ENCODE results near the gene DES. TPM values are rescaled to one million over a fixed set of nuclear protein-coding genes. Genes with fewer than 3 reads are reported as not detected.

Gene DES
- total RNA-seq, 2 donors from 2014 or later = 5,895 to 7,519 TPM

DNA sequence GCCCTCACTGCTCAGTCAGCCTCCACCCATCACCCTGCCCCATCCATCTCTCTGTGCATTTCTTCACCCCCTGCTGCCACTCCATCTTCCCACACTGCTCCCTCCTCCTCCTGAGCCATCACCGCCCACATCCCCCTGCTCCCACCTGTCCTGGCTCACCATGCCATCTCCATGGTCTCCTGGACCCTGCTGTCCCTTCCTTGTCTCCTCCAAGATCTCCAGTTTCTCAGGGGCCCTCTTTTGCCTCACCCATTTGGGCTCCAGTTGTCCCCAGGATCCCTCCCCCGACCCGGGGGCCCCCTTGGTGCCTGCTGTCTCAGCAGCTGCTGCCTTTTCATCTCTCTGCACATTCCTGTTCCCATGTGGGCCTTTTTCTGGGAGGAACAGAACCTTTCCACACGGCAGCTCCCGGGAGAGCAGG, 27.1 kb downstream of the DES start:
- DNase-seq (no peak), ATAC-seq (no peak)
- intact Hi-C loops (cut with DNase I) = no loop called here

DNA sequence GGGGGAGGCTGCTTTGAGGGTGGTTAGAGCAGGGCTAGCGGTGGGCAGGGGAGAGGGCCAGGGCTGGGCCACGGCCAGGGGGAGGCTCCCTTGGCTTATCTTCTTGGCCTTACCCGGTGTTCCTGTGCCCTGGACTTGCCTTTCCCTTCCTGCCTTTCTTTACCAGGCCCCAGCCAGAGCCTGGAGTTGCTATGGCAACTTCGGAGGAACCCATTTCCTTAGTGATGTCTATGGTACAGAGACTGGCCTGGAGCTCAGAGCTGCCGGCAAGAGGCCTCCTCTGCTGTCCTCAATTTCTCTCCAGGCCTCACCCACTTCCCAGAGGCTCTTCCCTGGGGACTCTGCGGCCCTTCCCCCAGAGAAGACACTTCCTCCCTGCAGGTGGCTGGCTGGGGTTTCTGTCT, 27.9 kb downstream of the DES start:
- DNase-seq = no peak
- intact Hi-C loops (cut with DNase I) = no loop called here
- peak; percentile 39 to 51 for ATAC-seq

DNA sequence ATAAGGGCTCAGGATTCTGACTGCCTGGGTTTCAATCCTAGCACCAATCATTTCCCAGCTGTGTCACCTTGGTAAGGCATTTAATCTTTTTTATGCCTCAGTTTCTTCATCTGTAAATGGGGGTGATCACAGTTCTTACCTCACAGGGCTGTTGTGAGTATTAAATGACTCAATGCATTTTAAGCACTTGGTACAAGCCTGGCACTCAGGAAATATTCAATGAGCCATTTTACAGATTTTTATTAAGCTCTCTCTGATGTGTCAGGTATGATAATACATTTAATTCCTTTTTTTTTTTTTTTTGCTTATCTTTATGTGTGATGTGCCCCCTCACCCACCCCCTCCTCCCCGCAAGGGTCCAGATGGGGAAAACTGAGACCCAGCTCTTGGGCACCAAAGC, 28.5 kb downstream of the DES start:
- DNase-seq (no peak), ATAC-seq (no peak)
- intact Hi-C loops (cut with DNase I) = no loop called here

DNA sequence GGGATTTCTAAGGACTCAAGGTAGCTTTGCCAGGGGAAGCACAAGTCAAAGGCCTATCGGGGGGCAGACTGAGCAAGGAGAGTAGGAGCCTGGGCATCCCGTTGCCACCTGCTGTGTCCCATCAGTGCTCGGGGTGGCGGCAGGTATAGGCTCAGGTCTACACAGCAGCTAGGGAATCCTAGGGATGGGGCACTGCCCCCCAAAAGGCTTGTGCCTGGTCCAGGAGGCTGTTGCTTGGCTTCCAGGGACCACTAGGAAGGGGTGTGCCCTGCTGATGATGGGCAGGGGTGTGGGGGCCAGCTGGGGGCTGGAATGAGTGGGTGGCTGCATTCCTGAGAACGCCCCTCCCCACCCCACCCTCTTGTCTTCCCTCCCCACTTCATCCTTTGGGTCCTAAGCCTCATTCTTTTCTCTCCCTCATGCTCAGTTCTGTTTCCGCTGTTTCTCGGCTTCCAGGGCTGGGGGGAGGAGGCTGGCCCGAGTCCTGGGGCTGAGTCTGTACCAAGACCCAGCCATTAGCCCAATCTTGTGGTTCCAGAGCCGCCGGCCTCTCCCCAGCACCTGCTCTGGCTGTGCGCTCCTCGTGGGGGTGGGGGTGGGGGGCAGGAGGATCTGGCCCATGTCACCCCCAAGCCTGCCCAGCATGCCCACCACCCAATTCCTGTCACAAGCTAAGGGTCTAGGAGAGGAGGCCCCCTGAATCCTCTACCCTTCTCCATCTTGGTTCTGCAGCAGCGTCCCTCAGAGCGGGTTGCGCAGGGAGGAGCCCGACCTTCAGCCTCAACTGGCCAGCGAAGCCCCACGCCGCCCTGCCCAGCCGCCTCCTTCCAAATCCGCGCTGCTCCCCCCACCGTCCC, 29.3 kb downstream of the DES start:
- ATAC-seq = no peak
- intact Hi-C loops (cut with DNase I) = no loop called here
- no peak for DNase-seq

DNA sequence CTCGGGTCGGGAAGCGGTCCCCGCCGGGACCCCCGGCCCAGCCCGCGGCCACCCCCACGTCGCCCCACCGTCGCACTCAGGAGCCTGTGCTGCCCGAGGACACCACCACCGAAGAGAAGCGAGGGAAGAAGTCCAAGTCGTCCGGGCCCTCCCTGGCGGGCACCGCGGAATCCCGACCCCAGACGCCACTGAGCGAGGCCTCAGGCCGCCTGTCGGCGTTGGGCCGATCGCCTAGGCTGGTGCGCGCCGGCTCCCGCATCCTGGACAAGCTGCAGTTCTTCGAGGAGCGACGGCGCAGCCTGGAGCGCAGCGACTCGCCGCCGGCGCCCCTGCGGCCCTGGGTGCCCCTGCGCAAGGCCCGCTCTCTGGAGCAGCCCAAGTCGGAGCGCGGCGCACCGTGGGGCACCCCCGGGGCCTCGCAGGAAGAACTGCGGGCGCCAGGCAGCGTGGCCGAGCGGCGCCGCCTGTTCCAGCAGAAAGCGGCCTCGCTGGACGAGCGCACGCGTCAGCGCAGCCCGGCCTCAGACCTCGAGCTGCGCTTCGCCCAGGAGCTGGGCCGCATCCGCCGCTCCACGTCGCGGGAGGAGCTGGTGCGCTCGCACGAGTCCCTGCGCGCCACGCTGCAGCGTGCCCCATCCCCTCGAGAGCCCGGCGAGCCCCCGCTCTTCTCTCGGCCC, 30.1 kb downstream of the DES start:
- intact Hi-C loops (cut with DNase I) = no loop called here
- ATAC-seq = no peak
- DNase-seq = no peak

DNA sequence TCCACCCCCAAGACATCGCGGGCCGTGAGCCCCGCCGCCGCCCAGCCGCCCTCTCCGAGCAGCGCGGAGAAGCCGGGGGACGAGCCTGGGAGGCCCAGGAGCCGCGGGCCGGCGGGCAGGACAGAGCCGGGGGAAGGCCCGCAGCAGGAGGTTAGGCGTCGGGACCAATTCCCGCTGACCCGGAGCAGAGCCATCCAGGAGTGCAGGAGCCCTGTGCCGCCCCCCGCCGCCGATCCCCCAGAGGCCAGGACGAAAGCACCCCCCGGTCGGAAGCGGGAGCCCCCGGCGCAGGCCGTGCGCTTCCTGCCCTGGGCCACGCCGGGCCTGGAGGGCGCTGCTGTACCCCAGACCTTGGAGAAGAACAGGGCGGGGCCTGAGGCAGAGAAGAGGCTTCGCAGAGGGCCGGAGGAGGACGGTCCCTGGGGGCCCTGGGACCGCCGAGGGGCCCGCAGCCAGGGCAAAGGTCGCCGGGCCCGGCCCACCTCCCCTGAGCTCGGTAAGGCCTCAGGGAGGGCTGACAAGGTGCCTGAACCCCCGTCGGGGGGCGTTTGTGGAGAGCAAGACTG, 30.7 kb downstream of the DES start:
- ATAC-seq = no peak
- intact Hi-C loops (cut with DNase I) = no loop called here
- no peak for DNase-seq

DNA sequence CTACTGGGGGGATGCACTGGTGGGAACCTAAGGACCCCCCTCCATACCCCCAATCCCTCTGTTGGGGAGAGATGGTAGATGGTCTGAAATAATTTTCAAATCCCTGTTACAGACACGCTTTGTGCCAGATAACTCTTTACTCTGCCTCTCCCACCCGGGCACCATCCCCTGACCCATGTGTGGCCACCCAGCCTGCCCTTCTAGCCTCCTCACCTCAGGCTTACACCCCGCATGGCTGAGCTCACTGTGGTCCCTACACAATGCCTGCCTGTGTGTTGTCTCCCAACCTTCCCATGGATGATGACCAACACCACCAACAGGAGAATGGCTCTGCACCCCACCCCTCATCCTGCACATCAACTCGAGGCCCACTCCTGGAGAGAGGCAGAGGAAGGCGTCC, 31.4 kb downstream of the DES start:
- no peak for DNase-seq
- intact Hi-C loops (cut with DNase I) = no loop called here
- no peak for ATAC-seq

DNA sequence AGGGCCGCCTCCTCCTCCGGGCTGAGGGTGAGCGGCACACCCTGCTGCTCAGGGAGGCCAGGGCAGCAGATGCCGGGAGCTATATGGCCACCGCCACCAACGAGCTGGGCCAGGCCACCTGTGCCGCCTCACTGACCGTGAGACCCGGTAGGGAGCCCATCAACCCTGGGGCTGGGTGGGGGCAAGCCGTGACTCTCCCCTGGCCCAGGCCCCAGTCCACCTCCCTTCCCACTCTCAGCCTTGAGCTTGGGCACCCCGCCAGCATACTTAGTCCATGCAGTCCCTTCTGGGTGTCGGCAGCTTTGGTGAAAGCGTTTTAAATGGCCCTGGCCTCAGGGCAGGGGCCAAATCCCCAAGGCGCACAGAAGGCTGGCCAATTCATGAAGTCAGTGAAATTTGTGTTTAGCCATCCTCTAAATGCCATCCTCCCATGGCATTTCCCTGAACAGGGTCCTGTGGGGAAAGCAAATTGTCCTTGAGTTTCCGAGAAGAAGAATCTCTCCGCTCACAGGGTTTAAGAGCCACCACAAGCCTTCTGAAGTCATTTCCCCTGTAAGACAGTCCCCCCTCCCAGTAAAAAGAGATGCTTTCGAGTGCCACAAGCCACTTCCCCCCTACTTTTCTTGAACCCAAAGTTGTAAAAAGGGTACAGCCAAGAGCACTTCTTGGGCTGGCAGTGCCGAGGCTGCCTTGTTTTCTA, 33.6 kb downstream of the DES start:
- intact Hi-C loops (cut with DNase I) = no loop called here
- DNase-seq (peak; percentile 82), ATAC-seq (peak; percentile 43 to 57)

DNA sequence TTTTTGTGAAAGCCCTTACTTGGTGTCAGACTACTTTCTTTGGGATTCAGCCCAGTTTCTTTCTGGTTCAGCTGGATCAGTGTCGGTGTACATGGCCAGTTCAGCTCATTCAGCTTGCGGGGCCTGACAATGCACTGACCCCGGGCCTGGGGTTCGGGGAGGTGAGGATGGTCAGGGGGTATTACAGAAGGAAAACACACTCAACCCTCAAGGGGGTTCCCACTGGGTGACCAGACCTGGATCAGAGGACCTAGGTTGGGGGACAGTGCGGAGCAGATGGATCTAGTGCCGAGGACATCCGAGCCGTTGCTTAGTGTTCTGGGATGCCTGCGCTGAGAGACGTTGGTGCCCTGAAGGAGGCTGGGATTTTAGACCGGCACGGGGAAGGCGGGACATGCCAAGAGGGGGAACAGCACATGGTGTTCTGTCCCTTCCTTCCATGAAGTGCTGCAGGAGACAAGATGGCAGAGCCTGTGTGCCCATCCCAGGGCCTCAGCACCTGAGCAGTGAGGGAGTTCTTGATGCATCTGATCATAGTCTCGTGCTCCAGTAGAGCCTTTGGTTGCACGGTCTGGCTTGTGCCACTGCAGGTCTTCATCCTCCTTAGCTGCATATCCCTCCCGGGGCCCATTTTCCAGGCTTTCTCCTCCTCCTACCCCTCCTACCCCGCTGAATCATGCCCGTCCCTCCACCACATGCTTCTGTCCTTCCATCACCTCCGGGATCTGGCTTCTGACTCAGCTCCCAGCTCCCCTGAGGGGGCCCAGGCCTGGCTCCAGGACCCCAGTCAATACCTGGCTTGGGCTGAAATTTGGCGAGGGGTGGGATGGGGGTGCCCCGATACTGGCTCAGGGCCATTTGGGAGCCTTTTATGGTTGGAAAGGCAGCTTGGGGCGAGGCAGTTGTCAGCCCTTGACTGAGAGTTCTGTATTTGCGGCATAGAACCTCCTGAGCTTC, 34.5 kb downstream of the DES start:
- ATAC-seq (peak; percentile 50 to 91), DNase-seq (peak; percentile 71)
- intact Hi-C loops (cut with DNase I) = no loop called here

DNA sequence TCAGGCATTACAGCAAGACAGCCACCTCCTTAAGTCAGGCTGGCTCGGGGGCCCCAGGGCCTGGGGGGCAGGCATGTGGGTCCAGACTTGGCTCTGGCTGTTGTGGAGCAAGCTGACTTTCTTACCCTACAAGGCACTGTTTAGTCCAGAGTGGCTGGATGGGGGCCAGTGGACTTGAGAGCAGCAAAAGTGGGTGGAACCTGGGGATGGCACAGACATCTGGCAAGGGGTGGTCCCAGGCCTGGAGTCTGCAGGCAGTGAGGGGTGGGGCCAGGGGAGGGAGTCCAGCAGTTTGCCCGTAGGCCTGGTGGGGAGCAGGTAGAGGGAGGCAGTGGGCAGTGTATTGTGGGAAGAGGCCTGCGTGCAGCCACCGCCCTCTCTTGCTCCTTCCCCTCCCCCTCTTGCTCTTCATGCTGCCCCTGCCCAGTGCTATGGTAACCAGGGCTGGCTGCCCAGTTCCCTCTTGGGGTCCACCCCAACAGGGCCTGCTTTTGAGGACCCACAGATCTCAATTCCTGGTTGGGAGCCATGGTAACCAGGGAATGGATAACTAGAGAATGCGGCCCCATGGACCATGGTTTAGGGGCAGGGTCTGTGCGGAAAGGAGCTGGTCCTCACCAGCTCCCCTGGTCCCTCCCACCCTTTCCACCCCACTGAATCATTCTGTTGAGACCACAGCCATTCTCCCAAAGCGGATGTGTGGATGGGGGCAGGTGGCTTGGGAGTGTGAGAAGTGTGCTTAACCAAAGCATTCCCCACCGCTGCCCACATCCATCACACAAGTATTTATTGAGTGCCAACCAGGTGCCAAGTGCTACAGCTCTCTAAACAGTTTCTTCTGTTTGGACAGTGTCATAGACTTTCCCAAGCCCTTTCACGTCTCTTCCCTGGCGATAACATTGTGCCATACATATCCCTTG, 35.8 kb downstream of the DES start:
- DNase-seq = peak; percentile 87
- intact Hi-C loops (cut with DNase I) = no loop called here
- peak; percentile 70 to 71 for ATAC-seq

DNA sequence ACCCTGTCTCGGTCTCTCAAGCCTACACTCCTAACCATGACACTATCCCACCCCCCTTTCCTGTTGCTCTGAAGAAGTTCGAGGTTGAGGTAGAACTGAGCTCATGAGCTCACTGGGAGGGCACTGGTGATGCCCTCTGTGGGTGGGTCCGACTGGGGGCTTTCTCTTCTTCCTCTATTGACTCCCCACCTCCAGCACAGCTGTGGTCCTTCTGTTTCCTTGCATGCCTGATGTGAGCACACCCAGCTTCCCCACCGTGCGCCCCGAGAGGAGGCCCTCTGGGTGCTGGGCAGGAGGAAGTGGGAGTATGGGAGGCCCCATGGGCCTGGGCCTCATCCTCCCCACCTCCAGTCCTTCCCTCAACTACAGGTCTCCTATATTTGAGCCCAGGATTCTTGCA, 37.4 kb downstream of the DES start:
- no peak for ATAC-seq
- intact Hi-C loops (cut with DNase I) = no loop called here
- no peak for DNase-seq

DNA sequence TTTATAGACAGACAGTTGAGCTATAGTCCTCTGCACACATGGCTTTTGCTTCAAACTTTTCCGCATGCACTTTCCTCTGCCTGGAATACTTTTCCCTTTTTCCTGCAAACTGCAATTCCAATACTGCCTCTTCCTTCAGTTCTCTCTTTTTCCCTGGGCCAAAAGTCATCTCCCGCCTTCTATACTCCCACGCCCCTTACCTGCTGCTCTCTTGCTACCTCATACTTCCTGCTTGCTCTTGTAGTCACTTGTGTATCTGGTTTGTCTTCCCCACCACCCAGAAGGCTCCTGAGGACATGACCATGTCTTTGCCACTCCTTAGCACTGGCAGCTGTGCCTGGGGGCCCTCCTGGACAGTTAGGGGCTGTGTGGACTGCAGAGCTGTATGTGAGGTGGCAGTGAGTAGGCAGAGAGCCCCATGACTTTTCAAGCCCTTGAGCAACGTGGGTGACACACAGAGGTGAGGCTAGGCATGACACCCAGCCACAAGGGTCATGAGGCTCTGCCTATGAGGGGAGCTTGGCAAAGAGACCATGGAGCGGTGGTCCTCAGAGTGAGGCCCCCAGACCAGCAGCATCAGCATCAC, 39.7 kb downstream of the DES start:
- DNase-seq (no peak), ATAC-seq (no peak)
- intact Hi-C loops (cut with DNase I) = no loop called here

DNA sequence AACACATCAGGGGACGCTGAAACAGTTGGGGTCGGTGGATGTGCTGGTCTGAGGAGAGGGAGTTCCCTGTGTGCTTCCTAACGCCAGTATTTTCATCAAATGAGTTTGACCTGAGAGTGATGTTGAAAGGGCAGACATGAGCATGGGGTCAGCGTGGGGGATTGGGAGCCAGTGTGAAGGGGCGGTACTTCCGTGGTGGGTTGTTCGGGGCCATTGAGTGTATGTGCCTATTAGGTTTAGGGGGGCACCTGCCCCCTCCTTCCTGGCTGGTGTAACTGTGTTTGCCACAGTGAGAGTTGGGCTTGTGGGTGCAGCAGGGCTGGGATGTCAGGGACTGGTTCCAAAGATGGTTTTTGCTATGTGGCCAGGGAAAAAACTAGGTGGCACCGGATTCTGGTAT, 40.8 kb downstream of the DES start:
- ATAC-seq (no peak), DNase-seq (no peak)
- intact Hi-C loops (cut with DNase I) = loop anchor here in 1 of 2 donors (1.0 kb wide), 1 partner anchor 71 kb away; no protein-coding TSS in a partner anchor

DNA sequence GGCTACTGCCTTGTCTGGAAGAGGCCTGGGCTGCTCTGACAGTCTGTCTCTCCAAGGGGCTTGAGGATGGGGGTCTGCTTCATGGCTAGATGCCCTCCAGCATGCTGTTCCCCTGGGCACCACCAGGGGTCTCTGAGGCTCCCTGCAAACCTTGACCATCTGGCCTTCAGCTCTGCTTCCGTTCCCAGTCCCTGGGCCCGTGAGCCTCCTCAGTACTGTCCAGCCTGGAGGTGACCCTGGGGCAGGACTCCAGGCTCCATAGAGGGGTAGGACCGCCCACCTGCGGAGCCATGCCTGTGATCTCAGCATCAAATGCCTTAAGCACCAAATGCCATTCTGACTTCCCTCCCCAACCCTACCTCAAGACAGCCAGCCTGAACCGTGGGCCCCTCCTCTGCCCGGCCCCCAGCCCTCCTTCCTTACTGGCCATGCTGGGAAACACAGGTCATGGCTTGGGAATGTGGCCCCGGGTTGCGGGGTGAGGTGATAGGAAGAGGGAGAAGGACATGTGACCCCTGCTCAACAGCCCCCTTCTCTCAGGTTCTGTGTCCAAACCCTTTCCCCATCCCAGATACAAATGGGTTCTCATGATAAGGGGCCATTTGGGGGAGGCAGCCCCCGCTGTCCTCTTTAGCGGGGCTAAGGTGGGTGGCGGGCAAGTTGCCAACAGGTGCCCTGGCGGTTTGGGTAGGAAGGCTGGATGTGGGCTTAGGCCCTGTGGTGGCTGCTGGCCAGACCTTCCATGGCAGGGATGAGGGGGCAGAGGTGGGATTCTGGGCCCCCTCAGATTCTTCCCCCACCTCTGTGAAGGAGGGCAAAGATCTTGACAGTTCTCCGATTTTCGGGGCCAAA, 41.5 kb downstream of the DES start:
- peak; percentile 62 to 70 for ATAC-seq
- peak; percentile 70 for DNase-seq
- intact Hi-C loops (cut with DNase I) = loop anchor here in 1 of 2 donors (1.0 kb wide), 1 partner anchor 71 kb away; no protein-coding TSS in a partner anchor

DNA sequence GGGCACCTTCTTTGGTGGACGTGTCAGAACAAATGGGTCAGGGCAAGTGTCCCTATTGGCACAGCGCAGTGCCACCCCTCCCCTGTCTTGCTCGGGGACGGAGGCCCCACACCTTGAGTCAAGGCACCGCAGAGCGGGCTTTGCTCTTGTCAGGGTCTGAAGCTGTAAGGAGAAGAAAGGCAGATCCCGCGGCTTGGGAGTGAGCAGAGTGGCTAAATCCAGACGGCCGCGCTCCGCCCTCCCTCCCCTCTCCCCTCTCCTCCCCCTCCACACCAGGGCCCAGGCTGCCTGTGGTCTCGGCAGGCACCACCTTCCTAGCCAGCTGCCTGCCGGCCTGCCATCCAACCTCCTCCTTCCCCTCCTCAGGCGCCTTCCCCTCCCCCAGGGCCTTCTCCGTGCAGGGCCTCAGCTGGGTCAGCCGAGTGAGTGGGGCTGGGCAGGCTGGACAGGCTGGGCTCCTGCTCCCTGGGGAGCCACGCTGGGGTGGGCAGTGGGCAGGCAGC, 42.3 kb downstream of the DES start:
- peak; percentile 84 to 86 for ATAC-seq
- intact Hi-C loops (cut with DNase I) = no loop called here
- peak; percentile 77 for DNase-seq

DNA sequence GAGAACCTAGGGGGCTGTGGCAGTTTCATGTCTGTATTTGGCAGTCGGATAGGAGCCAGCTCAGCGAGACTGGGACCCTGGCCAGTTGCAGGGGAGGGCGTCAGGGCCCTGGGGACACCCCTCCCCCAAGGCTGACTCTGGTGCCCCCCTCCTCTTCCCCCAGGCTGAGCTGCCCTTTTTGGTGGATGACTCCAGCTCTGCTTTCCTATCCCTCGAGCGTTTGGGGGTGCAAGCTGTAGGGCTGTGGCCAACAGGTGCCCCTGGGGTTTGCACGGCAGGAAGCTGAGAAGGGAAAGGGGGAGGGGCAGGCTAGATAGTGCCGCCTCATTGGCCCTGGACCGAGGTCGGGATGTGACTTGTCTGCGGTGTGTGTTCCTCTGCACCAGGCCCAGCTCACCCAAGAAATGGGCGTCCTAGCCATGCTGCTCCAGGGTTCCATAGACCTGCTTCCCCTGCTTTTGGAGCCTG, 42.9 kb downstream of the DES start:
- peak; percentile 50 to 64 for ATAC-seq
- intact Hi-C loops (cut with DNase I) = no loop called here
- DNase-seq = no peak
